ENCODE results near the gene RSPRY1.

DNA sequence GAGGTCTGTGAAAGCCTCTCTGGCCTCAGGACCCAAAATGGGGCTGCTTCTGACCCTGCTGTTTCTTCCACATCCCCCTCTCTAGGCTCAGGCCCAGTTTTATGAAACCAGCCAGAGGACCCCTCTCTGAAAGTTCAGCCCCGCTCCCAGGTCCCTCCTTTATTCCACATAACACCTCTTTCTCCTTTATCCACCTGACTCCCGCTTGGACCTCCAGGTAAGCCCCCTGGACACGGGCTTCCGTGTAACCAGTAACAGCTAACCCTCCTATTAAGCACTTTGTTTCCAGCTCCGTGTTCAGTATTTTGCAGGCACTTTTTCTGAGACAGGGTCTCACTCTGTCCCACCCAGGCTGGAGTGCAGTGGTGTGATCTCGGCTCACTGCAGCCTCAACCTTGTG lies 37.6 kb upstream of the RSPRY1 start:
- TF ChIP-seq, protein P1, sequence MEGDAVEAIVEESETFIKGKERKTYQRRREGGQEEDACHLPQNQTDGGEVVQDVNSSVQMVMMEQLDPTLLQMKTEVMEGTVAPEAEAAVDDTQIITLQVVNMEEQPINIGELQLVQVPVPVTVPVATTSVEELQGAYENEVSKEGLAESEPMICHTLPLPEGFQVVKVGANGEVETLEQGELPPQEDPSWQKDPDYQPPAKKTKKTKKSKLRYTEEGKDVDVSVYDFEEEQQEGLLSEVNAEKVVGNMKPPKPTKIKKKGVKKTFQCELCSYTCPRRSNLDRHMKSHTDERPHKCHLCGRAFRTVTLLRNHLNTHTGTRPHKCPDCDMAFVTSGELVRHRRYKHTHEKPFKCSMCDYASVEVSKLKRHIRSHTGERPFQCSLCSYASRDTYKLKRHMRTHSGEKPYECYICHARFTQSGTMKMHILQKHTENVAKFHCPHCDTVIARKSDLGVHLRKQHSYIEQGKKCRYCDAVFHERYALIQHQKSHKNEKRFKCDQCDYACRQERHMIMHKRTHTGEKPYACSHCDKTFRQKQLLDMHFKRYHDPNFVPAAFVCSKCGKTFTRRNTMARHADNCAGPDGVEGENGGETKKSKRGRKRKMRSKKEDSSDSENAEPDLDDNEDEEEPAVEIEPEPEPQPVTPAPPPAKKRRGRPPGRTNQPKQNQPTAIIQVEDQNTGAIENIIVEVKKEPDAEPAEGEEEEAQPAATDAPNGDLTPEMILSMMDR (conservative IDR thresholded peaks at IDR 0.05 in 1 of 2, IDR thresholded peaks at IDR 0.05 in 1 of 2; ENCODE audit: low read depth in 1 of 2, low read length in 2 of 2) = no peak
- TF ChIP-seq EZH2 (IDR thresholded peaks at IDR 0.05; ENCODE audit: low read length, missing control alignments) = no peak

All from fibroblast of lung (primary cell).